Aorta (tissue), 5 donors: Measurements from ENCODE around the gene NOTCH2. TPM values are rescaled to one million over a fixed set of nuclear protein-coding genes. Genes with fewer than 3 reads are reported as not detected.
"Not testable (repeated sequence)": the region's sequence is repeated elsewhere in the genome, so short reads cannot be mapped to it uniquely, and the experiment has no call there.

Experiments
- ATAC-seq: fragments of 200-7000 bp; cut with Tn5 transposase; one replicate; pipeline ENCODE4 v1.9.1; 2022; ENCODE audit warnings: moderate library complexity; ENCODE audit not compliant: low FRiP score
- DNase-seq, 2 donors: peaks; one replicate each; pipeline ENCODE4 v3.0.0-alpha.2; 2020
- H3K27ac ChIP-seq, 2 donors: one replicate each; pipeline ENCODE4 v1.5.1; 2013; ENCODE audit warnings: low read length in 2 of 2, mild to moderate bottlenecking in 2 of 2, moderate library complexity in 2 of 2, control low read depth in 1 of 2, inconsistent platforms in 1 of 2, low read depth in 1 of 2
- H3K27me3 ChIP-seq, 2 donors: one replicate each; pipeline ENCODE4 v1.6.1; 2013; ENCODE audit warnings: control low read depth in 1 of 2, low read length in 1 of 2, mild to moderate bottlenecking in 1 of 2, moderate library complexity in 1 of 2; ENCODE audit not compliant: insufficient read depth in 2 of 2, control insufficient read depth in 1 of 2
- H3K36me3 ChIP-seq, 2 donors: one replicate each; pipeline ENCODE4 v1.6.1; 2013; ENCODE audit warnings: control low read depth in 1 of 2, low read length in 1 of 2, mild to moderate bottlenecking in 1 of 2; ENCODE audit not compliant: insufficient read depth in 2 of 2, control insufficient read depth in 1 of 2
- H3K4me1 ChIP-seq, 2 donors: one replicate each; pipeline ENCODE4 v1.6.1; 2013; ENCODE audit warnings: low read length in 2 of 2, control low read depth in 1 of 2, mild to moderate bottlenecking in 1 of 2, moderate library complexity in 1 of 2; ENCODE audit not compliant: insufficient read depth in 2 of 2, control insufficient read depth in 1 of 2
- H3K4me3 ChIP-seq, 2 donors: one replicate each; pipeline ENCODE4 v1.5.1; 2013; ENCODE audit warnings: low read length in 2 of 2, control low read depth in 1 of 2, mild to moderate bottlenecking in 1 of 2
- H3K9me3 ChIP-seq: one replicate; pipeline ENCODE4 v1.6.1; 2013; ENCODE audit warnings: mild to moderate bottlenecking, low read length; ENCODE audit not compliant: control insufficient read depth
- WGBS, 2 donors: extraction: QIAGEN DNeasy Blood & Tissue Kit; methylation state at CpG; one replicate each; pipeline ENCODE4 v1.1.7; 2013; 5-methylcytosine and 5-hydroxymethylcytosine counted together
- intact Hi-C, 2 donors: fragments of 100-400 bp; cut with DNase I; formaldehyde crosslinking; loops; one replicate each; pipeline versions ENCODE4 v1.14.2 to v1.15.0; 2022
- polyA plus RNA-seq, 2 donors: library from polyadenylated mRNA; stranded (reverse); fragments of 200-250 nt; gene quantifications; one replicate each; pipeline ENCODE4 v1.2.3, GENCODE V29; 2013
- total RNA-seq, 2 donors: library from RNA; stranded (reverse); fragmentation: NEBNext Ultra II Directional; extraction: Animal tissue kit (Norgen Biotek cat#: 25700); gene quantifications; one replicate each; pipeline ENCODE4 v1.2.1, GENCODE V29; 2021
- donor health status: healthy with polysubstance abuse.
- donor health status: Bipolar disorder and iron deficiency.
- donor health status: DM: no; HTN: no; CAD: no.
- donor health status: DM: no; HTN: no; CAD: no.
- donor health status: DM: yes; HTN: yes; CAD: no.

Gene NOTCH2
- total and polyA plus RNA-seq, 4 donors, result 6.8 to 216 (median 110) TPM

- ATAC-seq, H3K4me3 ChIP-seq, H3K9me3 ChIP-seq, H3K36me3 ChIP-seq, H3K27me3 ChIP-seq, intact Hi-C loops, DNase-seq, H3K4me1 ChIP-seq, H3K27ac ChIP-seq: not testable (repeated sequence)
- 96 to 99% methylated on average over 6 to 9 of the region's 10 CpGs for WGBS, 2 donors
Measured at GRCh38 chr1:120109180-120109579, 39.7 kb upstream of the NOTCH2 start.

GRCh38 chr1:120105288-120105687, 35.8 kb upstream of the NOTCH2 start:
- ATAC-seq, H3K4me1 ChIP-seq, DNase-seq, intact Hi-C loops, H3K27me3 ChIP-seq, H3K27ac ChIP-seq, H3K9me3 ChIP-seq, H3K4me3 ChIP-seq, H3K36me3 ChIP-seq: not testable (repeated sequence)
- 94 to 96% methylated on average over 1 of the region's 2 CpGs for WGBS, 2 donors

- ATAC-seq, H3K27ac ChIP-seq, H3K27me3 ChIP-seq, intact Hi-C loops, H3K9me3 ChIP-seq, DNase-seq, H3K4me1 ChIP-seq, H3K4me3 ChIP-seq, H3K36me3 ChIP-seq: not testable (repeated sequence)
- WGBS, 2 donors, result no CpG with 5 or more reads among the region's 3 CpGs
Measured at GRCh38 chr1:120103768-120104167, 34.3 kb upstream of the NOTCH2 start.

- intact Hi-C loops, H3K36me3 ChIP-seq: not testable (repeated sequence)
- 91% methylated on average over 1 of the region's 1 CpG; no CpG with 5 or more reads in 1 of the 2 donors for WGBS, 2 donors
Measured at GRCh38 chr1:120101593-120101992, 32.1 kb upstream of the NOTCH2 start.

GRCh38 chr1:120100590-120100989, 31.1 kb upstream of the NOTCH2 start:
- ATAC-seq, H3K4me1 ChIP-seq, H3K9me3 ChIP-seq, intact Hi-C loops, H3K36me3 ChIP-seq, H3K27ac ChIP-seq, H3K27me3 ChIP-seq, H3K4me3 ChIP-seq, DNase-seq: not testable (repeated sequence)
- 77 to 100% methylated on average over 1 of the region's 1 CpG for WGBS, 2 donors

More at GRCh38 chr1:120101593-120101992, 32.1 kb upstream of the NOTCH2 start:
- not testable (repeated sequence) for H3K27ac ChIP-seq, H3K27me3 ChIP-seq, ATAC-seq, H3K4me3 ChIP-seq, H3K9me3 ChIP-seq, DNase-seq, H3K4me1 ChIP-seq

- 90 to 100% methylated on average over 1 of the region's 6 CpGs for WGBS, 2 donors
- intact Hi-C loops, H3K4me3 ChIP-seq, H3K27ac ChIP-seq, H3K4me1 ChIP-seq, ATAC-seq, H3K36me3 ChIP-seq, H3K27me3 ChIP-seq, DNase-seq, H3K9me3 ChIP-seq: not testable (repeated sequence)
Measured at GRCh38 chr1:120098986-120099759, 29.7 kb upstream of the NOTCH2 start.

- H3K4me3 ChIP-seq, H3K36me3 ChIP-seq, ATAC-seq, H3K27me3 ChIP-seq, H3K4me1 ChIP-seq, intact Hi-C loops, DNase-seq, H3K9me3 ChIP-seq, H3K27ac ChIP-seq: not testable (repeated sequence)
- 91 to 95% methylated on average over 1 of the region's 1 CpG for WGBS, 2 donors
Measured at GRCh38 chr1:120096981-120097545, 27.6 kb upstream of the NOTCH2 start.

- intact Hi-C loops, H3K4me3 ChIP-seq, DNase-seq, H3K36me3 ChIP-seq, H3K27ac ChIP-seq, H3K27me3 ChIP-seq, H3K9me3 ChIP-seq, H3K4me1 ChIP-seq, ATAC-seq: not testable (repeated sequence)
- WGBS, 2 donors, result 66 to 87% methylated on average over 2 of the region's 4 CpGs
Measured at GRCh38 chr1:120093548-120094181, 24.2 kb upstream of the NOTCH2 start.
